HL-60 (cell line): ENCODE measurements around the gene VPS35.
A peak's percentile ranks its signal among the peaks of the same experiment; 100 is the strongest.

Experiments
- DNase-seq, 2 experiments: peaks; one replicate each; pipeline ENCODE4 v3.0.0-alpha.2; 2010 to 2020; ENCODE audit warnings: low read depth in 1 of 2, low spot score in 1 of 2
- H3K27ac ChIP-seq: fragments of 250-450 bp; sonication (Bioruptor Pico); replicated peaks from 2 replicates; pipeline ENCODE4 v1.5.1; 2020; ENCODE audit warnings: mild to moderate bottlenecking, moderate library complexity
- H3K27me3 ChIP-seq: fragments of 250-450 bp; sonication (Bioruptor Pico); 2 replicates; pipeline ENCODE4 v1.5.1; 2021; ENCODE audit warnings: mild to moderate bottlenecking, moderate library complexity; ENCODE audit not compliant: insufficient read depth, poor library complexity, severe bottlenecking
- H3K4me3 ChIP-seq: replicated peaks from 2 replicates; pipeline ENCODE4 v1.5.1; 2011; ENCODE audit warnings: mild to moderate bottlenecking, control low read depth, low read length; ENCODE audit not compliant: insufficient read depth
- GABPA ChIP-seq: IDR thresholded peaks from 2 replicates; pipeline ENCODE4 v1.6.1; 2012; ENCODE audit warnings: low read depth
- POLR2AphosphoS5 ChIP-seq: IDR thresholded peaks from 2 replicates; pipeline ENCODE4 v1.6.1; 2012; ENCODE audit warnings: low read depth
- SPI1 ChIP-seq: IDR thresholded peaks from 2 replicates; pipeline ENCODE4 v1.6.1; 2012; ENCODE audit warnings: low read depth, mild to moderate bottlenecking, borderline replicate concordance
- TF ChIP-seq, protein P1 (sequence below): IDR thresholded peaks from one replicate; pipeline ENCODE4 v1.5.1; 2011; ENCODE audit warnings: low read length, control low read depth, inconsistent platforms; ENCODE audit not compliant: insufficient read depth
- TF ChIP-seq, protein P2 (sequence below): IDR thresholded peaks from 2 replicates; pipeline ENCODE4 v1.6.1; 2012; ENCODE audit warnings: low read depth; ENCODE audit not compliant: insufficient replicate concordance

VPS35 gene

GRCh38 chr16:46689365-46690280 is 645 bp upstream of the VPS35 start, which contains the start of gene ORC6:
TSS of gene ORC6 (plus strand) at chr16:46689659. CDS start at chr16:46689706, 47 bp downstream.
- TF ChIP-seq GABPA (no peak), POLR2AphosphoS5 (peak; percentile 79), SPI1 (no peak)
- TF ChIP-seq, protein P1, sequence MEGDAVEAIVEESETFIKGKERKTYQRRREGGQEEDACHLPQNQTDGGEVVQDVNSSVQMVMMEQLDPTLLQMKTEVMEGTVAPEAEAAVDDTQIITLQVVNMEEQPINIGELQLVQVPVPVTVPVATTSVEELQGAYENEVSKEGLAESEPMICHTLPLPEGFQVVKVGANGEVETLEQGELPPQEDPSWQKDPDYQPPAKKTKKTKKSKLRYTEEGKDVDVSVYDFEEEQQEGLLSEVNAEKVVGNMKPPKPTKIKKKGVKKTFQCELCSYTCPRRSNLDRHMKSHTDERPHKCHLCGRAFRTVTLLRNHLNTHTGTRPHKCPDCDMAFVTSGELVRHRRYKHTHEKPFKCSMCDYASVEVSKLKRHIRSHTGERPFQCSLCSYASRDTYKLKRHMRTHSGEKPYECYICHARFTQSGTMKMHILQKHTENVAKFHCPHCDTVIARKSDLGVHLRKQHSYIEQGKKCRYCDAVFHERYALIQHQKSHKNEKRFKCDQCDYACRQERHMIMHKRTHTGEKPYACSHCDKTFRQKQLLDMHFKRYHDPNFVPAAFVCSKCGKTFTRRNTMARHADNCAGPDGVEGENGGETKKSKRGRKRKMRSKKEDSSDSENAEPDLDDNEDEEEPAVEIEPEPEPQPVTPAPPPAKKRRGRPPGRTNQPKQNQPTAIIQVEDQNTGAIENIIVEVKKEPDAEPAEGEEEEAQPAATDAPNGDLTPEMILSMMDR: peak; percentile 17
- TF ChIP-seq, protein P2, sequence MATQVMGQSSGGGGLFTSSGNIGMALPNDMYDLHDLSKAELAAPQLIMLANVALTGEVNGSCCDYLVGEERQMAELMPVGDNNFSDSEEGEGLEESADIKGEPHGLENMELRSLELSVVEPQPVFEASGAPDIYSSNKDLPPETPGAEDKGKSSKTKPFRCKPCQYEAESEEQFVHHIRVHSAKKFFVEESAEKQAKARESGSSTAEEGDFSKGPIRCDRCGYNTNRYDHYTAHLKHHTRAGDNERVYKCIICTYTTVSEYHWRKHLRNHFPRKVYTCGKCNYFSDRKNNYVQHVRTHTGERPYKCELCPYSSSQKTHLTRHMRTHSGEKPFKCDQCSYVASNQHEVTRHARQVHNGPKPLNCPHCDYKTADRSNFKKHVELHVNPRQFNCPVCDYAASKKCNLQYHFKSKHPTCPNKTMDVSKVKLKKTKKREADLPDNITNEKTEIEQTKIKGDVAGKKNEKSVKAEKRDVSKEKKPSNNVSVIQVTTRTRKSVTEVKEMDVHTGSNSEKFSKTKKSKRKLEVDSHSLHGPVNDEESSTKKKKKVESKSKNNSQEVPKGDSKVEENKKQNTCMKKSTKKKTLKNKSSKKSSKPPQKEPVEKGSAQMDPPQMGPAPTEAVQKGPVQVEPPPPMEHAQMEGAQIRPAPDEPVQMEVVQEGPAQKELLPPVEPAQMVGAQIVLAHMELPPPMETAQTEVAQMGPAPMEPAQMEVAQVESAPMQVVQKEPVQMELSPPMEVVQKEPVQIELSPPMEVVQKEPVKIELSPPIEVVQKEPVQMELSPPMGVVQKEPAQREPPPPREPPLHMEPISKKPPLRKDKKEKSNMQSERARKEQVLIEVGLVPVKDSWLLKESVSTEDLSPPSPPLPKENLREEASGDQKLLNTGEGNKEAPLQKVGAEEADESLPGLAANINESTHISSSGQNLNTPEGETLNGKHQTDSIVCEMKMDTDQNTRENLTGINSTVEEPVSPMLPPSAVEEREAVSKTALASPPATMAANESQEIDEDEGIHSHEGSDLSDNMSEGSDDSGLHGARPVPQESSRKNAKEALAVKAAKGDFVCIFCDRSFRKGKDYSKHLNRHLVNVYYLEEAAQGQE: peak; percentile 30
- H3K27ac ChIP-seq: peak within 1 kb of the TSS; percentile 97
- peak within 1 kb of the TSS; percentile 97 for H3K4me3 ChIP-seq
- DNase-seq: peak; percentile 95 to 99
- H3K27me3 ChIP-seq: no peaks in the 10 kb centered on the region

DNA sequence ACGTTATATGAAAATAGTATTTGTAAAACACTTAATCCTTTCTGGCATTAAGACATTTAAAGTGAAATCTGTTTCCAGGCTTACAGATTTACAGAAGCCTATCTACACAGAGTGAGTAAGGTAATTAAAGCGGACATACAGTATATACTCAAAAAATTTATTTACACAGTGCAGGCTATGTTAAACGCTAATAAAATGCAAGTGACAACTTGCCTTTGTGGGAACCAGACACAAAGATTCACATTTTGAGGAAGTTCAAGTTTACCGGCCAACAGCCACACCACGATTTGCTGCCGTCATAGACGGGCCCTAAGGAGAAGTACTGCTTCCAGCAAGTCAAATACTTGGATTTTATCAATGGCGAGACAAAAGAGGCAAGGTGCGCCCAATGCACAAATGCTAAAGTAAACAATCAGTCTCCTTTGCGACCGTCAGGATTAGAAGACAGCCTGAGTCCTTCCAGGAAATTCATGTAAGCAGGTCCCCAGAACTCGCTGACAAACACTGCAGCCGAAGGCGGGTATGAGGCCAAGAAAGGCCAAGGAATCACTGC is 801 bp downstream of the VPS35 start:
- peak overlapping the region; percentile 97 for H3K27ac ChIP-seq
- TF ChIP-seq, protein P2: no peak
- peak; percentile 53; the same call in 1 of the 2 replicates for TF ChIP-seq SPI1
- peak in 1 of 2 experiments; percentile 87 for DNase-seq
- no peaks in the 10 kb centered on the region for H3K27me3 ChIP-seq
- peak overlapping the region; percentile 97 for H3K4me3 ChIP-seq

DNA sequence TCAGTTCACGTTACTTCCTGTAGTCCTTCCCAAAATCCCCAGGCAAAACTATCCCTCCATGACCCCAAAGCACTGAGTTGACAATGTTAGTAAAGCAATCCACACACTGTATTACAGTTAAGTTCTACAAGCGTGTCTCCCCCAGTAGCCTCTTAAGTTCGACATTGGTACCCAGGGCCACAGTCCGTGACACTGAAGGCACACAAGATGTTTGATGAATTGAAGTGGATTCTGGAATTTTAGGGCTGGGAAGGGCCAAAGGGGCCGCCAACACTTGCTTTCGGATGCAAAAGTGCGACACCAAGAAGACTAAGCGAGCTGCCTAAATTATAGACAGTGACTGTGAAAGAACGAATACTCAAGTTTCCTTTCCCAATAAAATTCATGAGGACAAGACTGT is 1.5 kb downstream of the VPS35 start:
- no peak for DNase-seq
- H3K27ac ChIP-seq: peak overlapping the region; percentile 97
- no peak for TF ChIP-seq POLR2AphosphoS5
- TF ChIP-seq GABPA: no peak
- TF ChIP-seq SPI1: no peak
- TF ChIP-seq, protein P2: no peak
- TF ChIP-seq, protein P1: no peak
- H3K27me3 ChIP-seq: no peaks in the 10 kb centered on the region
- peak overlapping the region; percentile 97 for H3K4me3 ChIP-seq
